ENCODE results near the gene PPP1R8.

DNA sequence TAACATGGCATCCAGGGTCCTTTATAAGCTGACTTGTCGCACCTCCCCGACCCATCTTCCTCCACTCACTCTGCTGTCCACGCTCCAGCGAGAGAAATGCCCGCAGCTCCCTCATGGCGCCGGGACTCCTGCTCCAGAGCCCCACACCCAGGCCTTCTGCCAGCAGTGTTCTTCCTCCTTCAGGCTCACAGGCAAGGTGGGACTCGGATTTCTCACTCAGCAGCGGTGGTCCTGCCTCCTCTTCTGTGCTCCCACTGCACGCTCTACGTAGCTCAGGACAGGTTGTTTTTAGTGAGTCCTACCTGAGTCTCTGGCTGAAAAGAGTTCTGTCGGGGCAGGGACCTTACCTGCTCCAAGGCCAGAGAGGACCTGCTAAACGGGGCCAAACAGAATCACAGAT is 53.0 kb downstream of the PPP1R8 start:
- TF ChIP-seq YY1 (IDR thresholded peaks at IDR 0.05), result no peak
- no peak for TF ChIP-seq CTCF (IDR thresholded peaks at IDR 0.05; ENCODE audit: low read depth, low read length, missing input control)
- no peak for TF ChIP-seq FOXA1 (IDR thresholded peaks at IDR 0.05)
- TF ChIP-seq MAX (IDR thresholded peaks at IDR 0.05), result no peak
- TF ChIP-seq RAD21 (IDR thresholded peaks at IDR 0.05), result no peak
- TF ChIP-seq RXRA (IDR thresholded peaks at IDR 0.05), result no peak
- no peak for TF ChIP-seq SP1 (IDR thresholded peaks at IDR 0.05)
- no peak for TF ChIP-seq EGR1 (IDR thresholded peaks at IDR 0.05; ENCODE audit: low read depth in 2 of 2)
- no peak for TF ChIP-seq REST (IDR thresholded peaks at IDR 0.05)
